Measurements from ENCODE around the gene HCRT.
"Not testable (repeated sequence)": the region's sequence is repeated elsewhere in the genome, so short reads cannot be mapped to it uniquely, and the experiment has no call there.

The HCRT gene

GRCh38 chr17:42184713-42185620 lies at the start of gene HCRT:
Gene HCRT, minus strand, starts transcription at chr17:42185452. Its CDS starts 87 bp downstream, at chr17:42185365.
- DNase-seq: no peak

GRCh38 chr17:42233994-42234393 lies 48.7 kb upstream of the HCRT start:
- no peak for DNase-seq

- no peak for DNase-seq
Measured at GRCh38 chr17:42233156-42233555, 47.9 kb upstream of the HCRT start.

- no peak for DNase-seq
Measured at GRCh38 chr17:42230225-42230624, 45.0 kb upstream of the HCRT start.

- DNase-seq: no peak
Measured at GRCh38 chr17:42227849-42228700, 42.8 kb upstream of the HCRT start.

- DNase-seq: no peak
Measured at GRCh38 chr17:42225646-42226045, 40.4 kb upstream of the HCRT start.

DNA sequence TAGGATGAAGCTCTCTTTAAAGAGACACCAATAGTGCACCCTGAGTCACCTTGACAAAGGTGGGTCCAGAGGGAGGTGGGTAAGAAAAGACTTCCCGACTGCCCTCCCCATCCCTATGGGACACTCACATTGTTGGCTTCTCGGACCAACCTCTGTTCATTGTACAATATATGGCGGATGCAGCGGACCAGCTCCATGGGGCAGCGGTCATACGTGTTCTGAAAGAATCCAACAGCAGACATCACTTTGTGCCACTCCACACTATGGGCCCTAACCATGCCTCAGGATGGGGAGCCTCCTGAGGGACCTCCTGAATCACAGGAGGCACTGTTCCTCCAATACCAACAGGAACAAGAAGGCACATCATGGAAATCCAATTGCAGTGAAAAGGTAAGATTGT lies 39.4 kb upstream of the HCRT start:
- no peak for DNase-seq

DNA sequence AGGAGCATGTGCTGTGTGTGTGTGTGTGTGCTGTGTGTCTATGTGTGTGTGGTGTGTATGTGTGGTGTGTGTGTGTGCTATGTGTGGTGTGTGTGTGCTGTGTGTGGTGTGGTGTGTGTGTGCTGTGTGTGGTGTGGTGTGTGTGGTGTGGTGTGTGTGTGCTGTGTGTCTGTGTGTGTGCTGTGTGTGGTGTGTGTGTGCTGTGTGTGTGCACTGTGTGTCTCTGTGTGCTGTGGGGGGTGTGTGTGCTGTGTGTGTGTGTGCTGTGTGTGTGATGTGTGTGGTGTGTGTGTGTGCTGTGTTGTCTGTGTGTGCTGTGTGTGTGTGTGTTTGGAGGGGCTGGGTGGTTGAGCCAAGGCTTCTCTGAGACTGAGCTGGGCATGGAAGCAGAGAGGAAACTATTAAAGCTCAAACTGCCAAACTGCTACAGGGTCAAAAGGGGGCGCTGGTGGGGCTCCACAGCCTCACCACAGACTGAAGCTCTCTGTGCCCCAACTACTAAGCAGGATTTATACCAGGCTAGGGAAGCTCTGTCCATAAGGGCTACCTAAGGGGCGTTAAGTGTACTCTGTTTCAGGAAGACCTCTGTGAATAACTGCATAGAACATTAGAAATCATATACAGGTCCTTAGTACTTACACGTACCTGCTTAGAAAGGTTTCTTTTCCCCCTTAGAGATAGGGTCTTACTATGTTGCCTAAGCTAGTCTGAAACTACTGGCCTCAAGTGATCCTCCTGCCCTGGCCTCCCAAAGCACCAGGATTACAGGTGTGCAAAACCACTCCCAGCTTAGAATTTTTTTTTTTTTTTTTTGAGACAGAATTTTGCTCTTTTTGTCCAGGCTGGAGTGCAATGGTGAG lies 36.9 kb upstream of the HCRT start:
- DNase-seq: peak in 1 of 2 experiments; percentile 48

DNA sequence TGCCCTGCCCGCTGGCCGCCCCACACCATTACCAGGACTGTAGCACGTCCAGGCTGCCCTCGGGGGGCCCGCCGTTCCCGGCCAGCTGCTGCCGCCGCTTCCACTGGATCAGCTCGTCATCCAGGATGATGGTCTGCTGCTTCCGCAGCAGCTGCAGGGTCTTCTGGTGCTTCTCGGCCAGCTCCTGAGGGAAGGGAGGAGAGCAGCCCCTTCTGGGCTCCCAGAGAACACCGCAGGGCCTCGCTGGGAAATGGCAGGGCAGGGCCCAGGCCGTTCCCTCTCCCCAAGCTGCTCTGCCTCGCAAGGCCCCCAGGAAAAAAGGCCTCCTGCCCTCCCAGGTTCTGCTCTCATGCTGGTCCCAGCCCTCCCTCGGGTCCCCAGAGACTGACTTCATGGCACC lies 34.0 kb upstream of the HCRT start:
- not testable (repeated sequence) for DNase-seq

DNA sequence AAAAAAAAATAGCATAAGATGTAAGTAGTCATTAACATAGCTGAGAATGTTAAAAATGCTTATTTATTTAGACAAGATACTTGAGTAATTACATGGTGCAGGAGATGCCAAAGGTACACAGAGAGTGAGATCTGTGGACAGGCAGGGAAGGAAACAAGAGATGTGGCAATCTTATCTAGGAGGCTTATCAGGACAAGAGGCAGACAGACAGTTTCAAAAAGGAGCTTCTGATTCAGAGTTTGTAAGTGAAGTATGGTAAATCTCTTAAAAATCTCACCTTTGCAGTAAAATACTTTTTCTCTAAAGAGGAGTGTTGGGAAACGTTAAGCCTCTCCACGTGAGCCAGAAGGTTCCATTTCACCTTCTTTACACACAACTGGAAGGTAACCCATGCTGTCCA lies 28.9 kb upstream of the HCRT start:
- no peak for DNase-seq

- DNase-seq: no peak
Measured at GRCh38 chr17:42212382-42212781, 27.1 kb upstream of the HCRT start.

DNA sequence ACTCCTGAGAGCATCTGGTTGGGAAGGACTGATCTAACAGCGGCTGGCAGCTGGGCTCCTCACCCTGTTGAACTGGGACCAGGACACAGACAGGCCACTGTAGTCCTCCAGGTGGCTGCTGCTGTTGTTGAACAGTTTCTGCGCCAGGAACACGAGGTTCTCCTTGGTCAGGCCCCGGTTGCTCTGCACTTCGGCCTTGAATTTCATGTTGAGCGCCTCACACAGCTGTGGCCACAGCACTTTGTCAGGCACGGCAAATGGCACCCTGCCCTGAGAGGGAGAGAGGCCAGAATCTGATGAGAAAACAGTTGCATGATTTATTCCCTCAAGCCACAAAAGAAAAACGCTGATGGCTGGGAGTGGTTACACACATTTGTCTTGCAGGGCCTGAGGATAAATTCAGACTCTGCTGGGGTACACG lies 26.7 kb upstream of the HCRT start:
- not testable (repeated sequence) for DNase-seq

GRCh38 chr17:42210046-42210445 lies 24.8 kb upstream of the HCRT start:
- DNase-seq: no peak

- DNase-seq: not testable (repeated sequence)
Measured at GRCh38 chr17:42206153-42206612, 20.9 kb upstream of the HCRT start.

DNA sequence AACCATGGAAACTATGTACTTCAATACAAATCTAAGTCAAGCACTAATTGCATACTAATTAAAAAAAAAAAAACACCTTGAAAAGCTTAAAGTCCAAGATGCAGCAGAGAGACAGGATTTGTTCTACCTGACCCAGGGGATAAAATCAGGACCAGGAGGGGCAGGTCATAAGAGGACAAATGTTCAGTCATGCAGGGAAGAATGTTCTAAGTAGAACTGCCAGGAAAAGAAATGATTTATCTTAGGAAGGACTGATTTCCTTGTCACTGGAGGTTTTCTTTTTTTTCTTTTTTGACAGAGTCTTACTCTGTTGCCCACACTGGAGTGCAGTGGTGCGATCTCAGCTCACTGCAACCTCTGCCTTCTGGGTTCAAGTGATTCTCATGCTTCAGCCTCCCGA lies 18.1 kb upstream of the HCRT start:
- DNase-seq: no peak

- no peak for DNase-seq
Measured at GRCh38 chr17:42202696-42203095, 17.4 kb upstream of the HCRT start.

DNA sequence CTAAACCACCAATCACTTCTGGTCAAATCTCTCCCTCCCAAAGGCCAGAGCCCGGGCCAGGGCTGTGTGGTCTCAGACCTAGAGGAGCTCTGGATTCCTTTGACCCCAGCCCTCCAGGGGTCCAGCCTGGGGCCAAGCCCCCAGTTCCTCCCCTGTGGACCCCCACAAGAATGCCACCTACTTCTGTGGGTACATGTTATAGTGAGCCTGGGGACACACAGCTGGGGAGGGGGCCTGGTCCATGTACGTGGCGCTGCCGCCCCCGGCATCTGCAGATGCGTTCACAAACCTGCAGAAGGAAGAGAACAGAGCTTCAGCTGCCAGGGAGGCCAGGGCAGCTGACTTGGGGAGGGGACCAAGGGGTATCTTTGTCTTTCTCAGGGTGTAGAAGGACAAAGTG lies 16.9 kb upstream of the HCRT start:
- DNase-seq: no peak

DNA sequence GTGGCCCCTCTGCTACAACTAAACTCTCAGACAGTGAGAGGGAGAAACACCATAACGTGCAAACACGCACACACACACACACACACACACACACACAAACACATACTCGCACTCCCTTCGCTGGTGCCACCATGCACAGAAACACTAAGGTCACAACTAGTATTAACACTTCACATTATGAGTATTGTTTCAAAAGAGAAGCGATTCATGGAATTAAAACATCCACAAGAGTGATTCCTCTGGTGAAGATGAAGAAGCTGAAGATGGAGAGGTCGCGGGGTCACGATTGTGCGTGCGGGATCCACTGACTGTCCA lies 16.2 kb upstream of the HCRT start:
- no peak for DNase-seq

- no peak for DNase-seq
Measured at GRCh38 chr17:42200706-42201457, 15.6 kb upstream of the HCRT start.

DNA sequence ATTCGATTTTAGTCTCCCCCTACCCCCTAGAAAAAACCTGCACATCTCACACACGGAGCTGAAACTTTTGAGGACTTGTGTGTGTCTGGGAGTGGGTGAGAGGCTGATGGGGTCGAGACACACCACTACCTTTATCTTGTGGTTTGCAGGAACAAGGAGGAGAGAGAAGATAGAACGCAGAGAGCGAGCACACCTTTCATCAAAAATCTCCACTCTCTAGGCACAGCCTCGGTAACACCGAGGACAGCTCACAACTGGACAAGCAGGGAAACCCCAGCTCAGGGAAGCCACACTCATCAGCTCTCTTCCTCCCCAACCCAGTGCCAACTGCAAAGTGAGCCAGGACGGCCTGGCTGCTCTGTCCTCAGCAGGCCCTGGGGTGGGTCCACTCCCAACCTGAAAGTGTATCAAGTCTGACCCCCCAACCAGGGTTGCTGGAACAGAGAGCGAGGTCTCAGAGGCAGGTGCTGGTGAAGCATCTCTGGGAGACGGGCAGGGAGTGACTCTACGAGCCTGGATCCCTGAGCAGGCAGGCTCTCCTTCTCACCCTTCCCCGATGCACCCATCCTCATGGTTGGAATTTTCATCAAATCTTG lies 14.3 kb upstream of the HCRT start:
- no peak for DNase-seq

DNA sequence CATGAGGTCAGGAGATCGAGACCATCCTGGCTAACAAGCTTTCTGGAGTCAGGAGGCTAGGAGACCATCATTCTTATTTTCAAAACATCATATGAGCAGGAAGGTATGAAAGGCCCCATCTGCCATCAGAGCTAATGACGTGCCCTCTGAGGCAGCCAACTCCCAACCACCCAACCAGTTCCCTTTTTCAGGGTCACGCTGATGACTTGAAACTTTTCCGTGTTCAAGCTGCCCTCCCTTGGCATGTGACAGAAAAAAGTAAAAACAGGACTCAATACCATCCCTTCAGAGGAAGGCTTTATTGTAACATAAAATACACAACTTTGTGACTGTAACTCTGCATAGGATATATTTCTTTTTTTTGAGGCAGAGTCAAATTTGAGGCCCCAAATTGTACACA lies 13.6 kb upstream of the HCRT start:
- DNase-seq: no peak
